AG09319 (cell line): ENCODE results near the gene SLC22A12.

ENCODE experiments used
- DNase-seq: peaks from one replicate; pipeline ENCODE4 v3.0.0-alpha.2; 2010; ENCODE audit warnings: low read depth; ENCODE audit errors: extremely low read depth
- TF ChIP-seq, protein P1 (sequence below): IDR thresholded peaks from 2 replicates; pipeline ENCODE4 v1.5.1; 2011; ENCODE audit warnings: low read depth, mild to moderate bottlenecking, inconsistent platforms, low read length, moderate library complexity

Gene SLC22A12

DNA sequence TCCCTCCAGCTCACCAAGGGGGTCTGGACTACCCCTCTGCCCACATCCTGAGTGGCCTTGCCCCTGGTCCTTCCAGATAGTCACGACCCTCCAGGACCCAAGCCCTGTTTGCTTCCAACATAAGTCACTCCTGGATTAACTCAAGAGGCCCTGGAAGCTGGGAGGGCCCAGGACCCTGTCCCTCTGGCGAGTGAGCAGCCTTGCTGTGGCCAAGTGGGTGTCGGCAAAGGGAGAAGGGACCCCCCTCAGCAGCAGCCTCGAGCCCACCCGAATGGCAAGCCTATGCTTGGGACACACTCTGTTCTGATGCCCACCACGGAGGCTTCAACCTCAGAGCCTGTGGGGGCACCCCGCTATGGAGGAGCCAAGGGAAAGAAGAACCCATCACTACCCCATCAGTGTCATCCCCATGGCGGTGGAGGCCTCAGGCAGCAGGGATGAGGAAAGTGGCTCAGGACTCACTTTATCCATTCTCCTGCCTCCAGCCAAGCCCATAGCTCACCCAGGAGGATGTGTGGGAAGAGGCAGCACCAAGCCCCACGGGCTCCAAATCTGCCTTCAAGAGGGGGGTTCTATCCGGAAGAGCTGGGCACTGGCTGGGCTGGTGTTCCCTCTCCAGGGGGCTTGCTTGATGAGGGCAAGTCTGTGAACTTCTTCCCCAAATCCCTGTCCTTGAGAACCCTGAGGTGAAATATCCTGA is 12.5 kb downstream of the SLC22A12 start:
- TF ChIP-seq, protein P1, sequence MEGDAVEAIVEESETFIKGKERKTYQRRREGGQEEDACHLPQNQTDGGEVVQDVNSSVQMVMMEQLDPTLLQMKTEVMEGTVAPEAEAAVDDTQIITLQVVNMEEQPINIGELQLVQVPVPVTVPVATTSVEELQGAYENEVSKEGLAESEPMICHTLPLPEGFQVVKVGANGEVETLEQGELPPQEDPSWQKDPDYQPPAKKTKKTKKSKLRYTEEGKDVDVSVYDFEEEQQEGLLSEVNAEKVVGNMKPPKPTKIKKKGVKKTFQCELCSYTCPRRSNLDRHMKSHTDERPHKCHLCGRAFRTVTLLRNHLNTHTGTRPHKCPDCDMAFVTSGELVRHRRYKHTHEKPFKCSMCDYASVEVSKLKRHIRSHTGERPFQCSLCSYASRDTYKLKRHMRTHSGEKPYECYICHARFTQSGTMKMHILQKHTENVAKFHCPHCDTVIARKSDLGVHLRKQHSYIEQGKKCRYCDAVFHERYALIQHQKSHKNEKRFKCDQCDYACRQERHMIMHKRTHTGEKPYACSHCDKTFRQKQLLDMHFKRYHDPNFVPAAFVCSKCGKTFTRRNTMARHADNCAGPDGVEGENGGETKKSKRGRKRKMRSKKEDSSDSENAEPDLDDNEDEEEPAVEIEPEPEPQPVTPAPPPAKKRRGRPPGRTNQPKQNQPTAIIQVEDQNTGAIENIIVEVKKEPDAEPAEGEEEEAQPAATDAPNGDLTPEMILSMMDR = no peak
- DNase-seq = no peak

DNA sequence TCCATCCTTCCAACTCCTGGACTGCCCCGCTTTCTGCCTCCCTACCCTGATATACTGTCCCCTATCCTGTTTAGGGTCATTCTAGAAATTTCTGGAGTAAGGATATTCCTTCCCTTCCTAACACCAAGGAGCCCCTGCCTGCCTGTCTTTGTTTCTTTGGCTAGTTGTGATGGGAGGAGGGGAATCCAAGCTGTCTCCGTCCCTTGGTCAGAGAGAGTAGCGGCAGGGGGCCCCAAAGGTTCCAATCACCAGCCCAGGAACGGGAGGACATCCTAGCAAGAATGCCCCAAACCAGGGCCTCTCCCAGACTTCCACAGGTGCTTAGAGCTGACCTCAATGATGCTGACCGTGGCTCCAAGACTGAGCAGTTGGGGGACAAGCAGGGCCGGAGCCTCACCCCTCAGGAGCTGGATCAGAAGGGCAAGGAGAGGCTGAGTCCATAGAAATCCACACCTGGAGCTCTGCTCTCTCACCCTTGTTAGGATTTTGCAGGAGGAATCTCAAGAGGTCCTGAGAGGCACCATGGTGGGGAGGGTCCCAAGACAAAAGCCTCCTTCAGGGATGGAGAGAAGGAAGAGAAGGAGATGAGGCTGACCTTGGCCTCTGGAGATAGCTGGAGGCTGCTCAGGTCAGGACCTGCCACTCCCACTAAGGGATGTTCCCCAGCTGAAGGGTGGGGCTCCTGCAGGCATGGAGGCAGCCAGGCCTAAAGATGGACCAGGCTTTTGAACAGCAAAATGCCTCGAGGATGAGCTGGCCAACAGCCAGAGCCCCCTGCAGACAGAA is 13.6 kb downstream of the SLC22A12 start:
- TF ChIP-seq, protein P1 = no peak
- no peak for DNase-seq

DNA sequence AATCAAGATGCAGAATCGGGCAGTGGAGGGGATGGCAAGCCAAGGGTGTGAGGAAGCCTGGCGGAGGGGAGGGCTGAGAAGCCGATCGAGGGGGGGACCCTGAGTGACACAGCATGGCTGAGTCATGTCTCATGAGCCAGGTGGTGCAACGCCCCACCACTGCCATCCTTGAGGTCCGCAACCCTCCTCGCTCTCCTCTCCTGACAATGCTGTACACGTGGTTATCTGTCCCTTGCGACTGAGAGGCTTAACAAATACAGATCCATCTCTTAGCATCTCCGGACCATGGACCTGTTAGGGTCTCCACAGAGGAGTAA is 14.2 kb downstream of the SLC22A12 start:
- no peak for DNase-seq
- TF ChIP-seq, protein P1 = no peak

DNA sequence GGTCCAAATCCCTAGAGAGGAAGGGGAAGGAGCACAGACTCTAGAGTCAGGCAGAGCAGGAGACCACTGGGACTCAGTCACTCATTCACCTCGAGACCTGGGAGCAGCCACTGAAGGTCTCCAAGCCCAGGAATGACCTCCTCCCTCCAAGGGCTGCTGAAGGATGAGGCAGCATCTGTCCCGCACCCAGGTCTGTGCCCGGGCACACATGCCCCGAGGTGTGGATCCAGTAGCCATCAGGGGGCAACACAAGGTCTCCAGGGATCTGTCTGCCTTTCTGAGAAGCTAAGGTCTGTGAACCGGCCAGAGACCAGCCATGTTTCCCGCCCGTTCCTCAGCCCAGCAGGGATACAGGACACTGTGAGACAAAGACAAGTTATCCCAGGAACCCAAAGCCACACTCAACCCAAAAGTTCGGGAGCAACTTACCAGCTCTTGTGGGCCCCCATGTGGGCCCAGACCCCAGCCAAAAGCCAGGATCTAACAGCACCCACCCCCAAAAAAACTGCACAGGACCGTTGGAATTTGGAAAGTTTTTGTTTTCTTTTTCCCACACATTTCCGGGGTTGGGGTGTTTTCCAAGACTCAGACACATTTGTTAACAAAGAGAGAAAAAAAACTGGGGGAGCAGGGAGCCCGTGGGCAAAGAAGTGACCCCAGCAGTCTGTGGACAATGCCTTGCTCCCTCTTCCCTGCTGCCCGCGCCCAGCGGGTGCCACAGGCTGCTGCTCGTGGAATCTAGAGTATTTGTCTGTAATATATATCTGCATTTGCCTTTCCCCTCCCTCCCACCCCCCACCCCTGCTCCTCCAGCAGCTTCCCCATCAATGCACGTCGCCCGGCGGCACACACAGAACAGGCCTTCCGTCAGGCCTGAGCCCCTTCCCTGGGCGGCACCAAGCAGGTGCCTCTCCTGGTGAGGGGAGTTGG is 14.9 kb downstream of the SLC22A12 start:
- no peak for DNase-seq
- TF ChIP-seq, protein P1 = no peak

DNA sequence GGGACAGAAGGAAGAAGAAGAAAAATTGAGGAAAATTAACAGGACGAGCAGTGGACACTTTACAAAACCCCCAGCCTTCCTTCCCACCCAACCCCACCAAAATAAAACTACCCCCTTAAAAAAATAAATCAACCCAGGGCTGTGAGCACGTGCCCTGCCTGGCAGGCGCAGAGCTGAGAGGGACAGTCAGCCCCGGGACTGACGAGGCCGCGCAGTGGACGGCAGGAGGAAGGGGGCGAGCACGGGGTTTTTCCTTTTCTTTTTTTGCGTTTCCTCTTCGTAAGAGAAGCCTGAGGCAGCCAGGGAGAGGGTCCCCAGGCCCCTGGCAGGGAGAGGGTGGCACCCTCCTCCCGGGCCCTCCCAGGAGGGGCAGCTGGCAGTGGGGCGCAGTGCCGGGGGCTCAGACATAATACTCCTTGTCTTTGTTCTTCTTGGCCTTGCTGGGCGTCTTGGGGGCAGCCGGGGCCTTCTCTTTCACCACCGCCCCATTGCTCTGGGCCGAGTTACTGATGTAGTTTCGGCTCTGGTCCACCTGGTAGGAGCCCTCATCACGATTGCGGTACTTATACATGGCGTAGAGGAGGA is 15.9 kb downstream of the SLC22A12 start:
- TF ChIP-seq, protein P1 = no peak
- DNase-seq = no peak

DNA sequence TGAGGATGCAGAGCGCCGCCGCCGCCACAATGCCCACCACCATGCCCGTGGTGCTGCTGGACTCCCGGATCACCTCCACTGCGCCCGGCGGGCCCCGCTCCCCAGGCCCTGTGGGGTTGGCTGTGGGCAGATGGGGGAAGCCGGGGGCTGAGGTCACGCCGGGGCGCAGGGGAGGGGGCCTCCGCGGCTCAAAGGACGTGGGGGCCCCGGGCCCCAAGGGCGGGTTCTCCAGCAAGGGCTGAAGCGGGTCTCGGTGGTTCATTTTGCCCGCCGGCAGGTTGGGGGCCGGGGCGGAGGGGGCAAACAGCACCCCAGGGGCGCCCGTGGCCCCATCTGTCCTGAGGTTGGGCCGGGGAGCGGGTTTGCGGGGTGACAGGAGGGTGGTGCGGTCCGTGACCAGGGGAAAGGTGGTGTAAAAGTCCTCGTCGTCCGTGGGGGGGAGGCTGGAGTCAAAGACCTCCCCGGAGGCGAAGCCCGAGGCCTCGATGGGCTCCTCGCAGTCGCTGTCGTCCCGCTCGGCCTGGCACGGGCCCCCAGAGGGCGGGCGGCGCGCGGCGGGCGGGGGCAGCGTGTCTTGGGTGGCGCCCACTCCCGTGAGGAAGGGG is 16.5 kb downstream of the SLC22A12 start:
- no peak for DNase-seq
- TF ChIP-seq, protein P1 = no peak
